GM12891 (cell line): ENCODE results near the gene ATP5ME.

ENCODE experiments used
- DNase-seq: peaks from one replicate; pipeline ENCODE4 v3.0.0; 2011; ENCODE audit warnings: low spot score; ENCODE audit not compliant: insufficient read length
- FAIRE-seq: peaks from 2 replicates; lab custom pipeline; 2011; peaks lifted over from hg19 to GRCh38; lab: Jason Lieb, UNC
- PAX5 ChIP-seq: IDR thresholded peaks from 2 replicates; pipeline ENCODE4 v1.6.1; 2011; ENCODE audit warnings: low read length, moderate library complexity, mild to moderate bottlenecking; ENCODE audit not compliant: insufficient read depth, severe bottlenecking
- POLR2A ChIP-seq: IDR thresholded peaks from 2 replicates; pipeline ENCODE4 v1.6.1; 2011; ENCODE audit warnings: low read depth, low read length, control low read depth
- POLR2AphosphoS5 ChIP-seq: IDR thresholded peaks from 2 replicates; pipeline ENCODE4 v1.6.1; 2011; ENCODE audit warnings: low read depth, low read length, control low read depth
- POU2F2 ChIP-seq: IDR thresholded peaks from 2 replicates; pipeline ENCODE4 v1.6.1; 2011; ENCODE audit warnings: low read depth, mild to moderate bottlenecking, control low read depth, low read length, moderate library complexity
- SPI1 ChIP-seq: IDR thresholded peaks from 2 replicates; pipeline ENCODE4 v1.6.1; 2011; ENCODE audit warnings: low read depth, low read length, control low read depth
- TAF1 ChIP-seq: IDR thresholded peaks from 2 replicates; pipeline ENCODE4 v1.6.1; 2011; ENCODE audit warnings: low read depth, low read length, control low read depth

Gene ATP5ME

GRCh38 chr4:689723-690122, 15.6 kb upstream of the ATP5ME start:
- TF ChIP-seq SPI1: no peak
- no peak for TF ChIP-seq TAF1
- no peak for TF ChIP-seq POLR2AphosphoS5
- no peak for TF ChIP-seq PAX5
- TF ChIP-seq POU2F2: no peak
- no peak for TF ChIP-seq POLR2A
- no peak for DNase-seq
- FAIRE-seq: no peak

- DNase-seq (no peak), FAIRE-seq (no peak)
- no peak for TF ChIP-seq POLR2AphosphoS5
Measured at GRCh38 chr4:688854-689681, 15.0 kb upstream of the ATP5ME start, which contains the start of gene SLC49A3. SLC49A3 (minus strand) TSS chr4:689151; CDS start chr4:689127, 24 bp downstream.

- FAIRE-seq (no peak), DNase-seq (no peak)
- TF ChIP-seq POLR2A (no peak), POU2F2 (no peak), PAX5 (no peak), TAF1 (no peak), SPI1 (no peak), POLR2AphosphoS5 (no peak)
Measured at GRCh38 chr4:687971-688853, 14.1 kb upstream of the ATP5ME start.

GRCh38 chr4:687048-687970, 13.2 kb upstream of the ATP5ME start:
- FAIRE-seq: no peak
- DNase-seq: no peak
- TF ChIP-seq PAX5: no peak
- TF ChIP-seq POLR2AphosphoS5: no peak
- no peak for TF ChIP-seq TAF1
- TF ChIP-seq POLR2A: no peak
- TF ChIP-seq POU2F2: no peak
- TF ChIP-seq SPI1: no peak

GRCh38 chr4:686413-687040, 12.5 kb upstream of the ATP5ME start:
- no peak for FAIRE-seq

DNA sequence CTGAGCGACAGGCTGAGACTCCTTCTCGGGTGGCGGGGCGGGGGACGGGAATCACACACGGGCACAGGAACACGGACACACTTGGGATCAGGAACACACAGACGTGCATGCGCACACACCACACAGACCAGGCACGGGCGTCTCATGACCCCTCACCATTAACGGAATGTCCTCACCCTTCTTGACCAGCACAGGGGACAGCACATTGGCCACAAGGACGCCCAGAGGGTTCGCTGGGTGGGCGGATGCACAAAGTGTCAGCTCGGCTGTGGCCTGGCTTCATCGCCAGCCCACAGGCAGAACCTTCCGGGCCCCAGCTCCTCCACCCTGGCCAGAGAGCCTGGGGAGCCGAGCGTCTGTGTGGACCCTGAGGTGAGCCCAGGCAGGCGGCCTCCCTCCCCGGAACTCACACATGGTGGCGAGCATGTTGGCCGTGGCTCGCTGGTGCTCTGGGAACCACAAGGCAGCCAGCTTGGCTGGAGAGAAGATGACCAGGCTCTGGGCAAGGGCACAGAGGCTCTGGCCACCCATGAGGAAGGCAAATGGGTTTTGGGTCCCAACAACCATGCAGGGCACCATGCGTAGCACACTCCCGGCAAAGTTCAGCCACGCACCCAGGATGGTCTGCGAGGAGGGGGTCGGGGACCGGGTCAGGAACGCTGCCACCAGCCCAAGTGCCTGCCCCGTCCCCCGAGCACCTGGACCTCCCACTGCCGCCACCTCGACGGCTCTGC, 11.8 kb upstream of the ATP5ME start:
- FAIRE-seq (no peak), DNase-seq (no peak)
- TF ChIP-seq POU2F2: no peak
- TF ChIP-seq SPI1: no peak
- no peak for TF ChIP-seq POLR2AphosphoS5
- TF ChIP-seq POLR2A: no peak
- TF ChIP-seq PAX5: no peak
- no peak for TF ChIP-seq TAF1

More at GRCh38 chr4:686413-687040, 12.5 kb upstream of the ATP5ME start:
- TF ChIP-seq POLR2AphosphoS5: no peak
- TF ChIP-seq SPI1: no peak
- no peak for TF ChIP-seq TAF1
- no peak for TF ChIP-seq POLR2A
- no peak for TF ChIP-seq POU2F2
- no peak for TF ChIP-seq PAX5
- DNase-seq: no peak

- FAIRE-seq (no peak), DNase-seq (no peak)
- TF ChIP-seq POU2F2 (no peak), POLR2AphosphoS5 (no peak), TAF1 (no peak), SPI1 (no peak), PAX5 (no peak), POLR2A (no peak)
Measured at GRCh38 chr4:684623-685327, 10.7 kb upstream of the ATP5ME start.
